CD4-positive, alpha-beta T cell treated with Interferon gamma for 1 hour (primary cell): ENCODE results near the gene LIMA1.
"Not testable (repeated sequence)": the region's sequence is repeated elsewhere in the genome, so short reads cannot be mapped to it uniquely, and the experiment has no call there.

Source experiments
- DNase-seq: peaks from one replicate; pipeline ENCODE4 v3.0.0-alpha.2; 2020

LIMA1 gene

GRCh38 chr12:50285253-50285652, 1.9 kb upstream of the LIMA1 start:
- DNase-seq: no peak

GRCh38 chr12:50282721-50283228, 545 bp downstream of the LIMA1 start:
- no peak for DNase-seq

- no peak for DNase-seq
These were observed 3.8 kb downstream of the LIMA1 start for GRCh38 chr12:50279501-50279900.

GRCh38 chr12:50276912-50277671, 6.2 kb downstream of the LIMA1 start:
- no peak for DNase-seq

- no peak for DNase-seq
These were observed 7.3 kb downstream of the LIMA1 start for GRCh38 chr12:50276068-50276467.

- DNase-seq: no peak
These were observed 7.8 kb downstream of the LIMA1 start for GRCh38 chr12:50275556-50275955.

GRCh38 chr12:50275127-50275526, 8.2 kb downstream of the LIMA1 start:
- DNase-seq: not testable (repeated sequence)

GRCh38 chr12:50271724-50272247, 11.5 kb downstream of the LIMA1 start:
- DNase-seq: no peak

GRCh38 chr12:50268482-50268881, 14.8 kb downstream of the LIMA1 start:
- DNase-seq: no peak

GRCh38 chr12:50265770-50266524, 17.4 kb downstream of the LIMA1 start:
- DNase-seq: no peak

GRCh38 chr12:50263832-50264231, 19.5 kb downstream of the LIMA1 start:
- DNase-seq: no peak

- DNase-seq: no peak
These were observed 21.7 kb downstream of the LIMA1 start for GRCh38 chr12:50261654-50262053.

- DNase-seq: no peak
These were observed 25.2 kb downstream of the LIMA1 start for GRCh38 chr12:50258167-50258551.

GRCh38 chr12:50257236-50258166, 25.8 kb downstream of the LIMA1 start:
- DNase-seq: no peak

- no peak for DNase-seq
These were observed 26.6 kb downstream of the LIMA1 start for GRCh38 chr12:50256761-50257160.

GRCh38 chr12:50252977-50253602, 30.2 kb downstream of the LIMA1 start:
- no peak for DNase-seq

- no peak for DNase-seq
These were observed 31.6 kb downstream of the LIMA1 start for GRCh38 chr12:50251619-50252252.

- no peak for DNase-seq
These were observed 33.7 kb downstream of the LIMA1 start for GRCh38 chr12:50249464-50250182.

- no peak for DNase-seq
These were observed 34.4 kb downstream of the LIMA1 start for GRCh38 chr12:50248883-50249282.

GRCh38 chr12:50248411-50248810, 34.9 kb downstream of the LIMA1 start:
- no peak for DNase-seq

- DNase-seq: not testable (repeated sequence)
These were observed 35.7 kb downstream of the LIMA1 start for GRCh38 chr12:50247665-50248064.
